SK-N-SH treated with all-trans-retinoic acid at 6 μM for 48 hours (cell line): Measurements from ENCODE around the gene MOGAT1.

Experiments used
- ATAC-seq: fragments of 200-7000 bp; cut with Tn5 transposase; 3 replicates; pipeline ENCODE4 v1.9.1; 2020; ENCODE audit warnings: mild to moderate bottlenecking, moderate library complexity
- ARNTL ChIP-seq: fragments of 450-650 bp; formaldehyde crosslinking; IDR thresholded peaks from 2 replicates; pipeline ENCODE4 v1.5.0; 2020; ENCODE audit warnings: low read depth, mild to moderate bottlenecking, moderate library complexity, borderline replicate concordance
- BACH2 ChIP-seq: fragments of 250-450 bp; sonication (Bioruptor Pico); IDR thresholded peaks from 2 replicates; pipeline ENCODE4 v1.9.0; 2021; ENCODE audit warnings: mild to moderate bottlenecking, borderline replicate concordance
- CSDC2 ChIP-seq: fragments of 250-450 bp; sonication (Bioruptor Pico); IDR thresholded peaks from 2 replicates; pipeline ENCODE4 v1.5.0; 2020; ENCODE audit warnings: mild to moderate bottlenecking, moderate library complexity
- ESRRG ChIP-seq: fragments of 250-450 bp; sonication (Bioruptor Pico); IDR thresholded peaks from 2 replicates; pipeline ENCODE4 v1.6.1; 2021; ENCODE audit warnings: mild to moderate bottlenecking
- GLIS3 ChIP-seq: fragments of 250-450 bp; sonication (Bioruptor Pico); IDR thresholded peaks from 2 replicates; pipeline ENCODE4 v1.5.0; 2020; ENCODE audit warnings: mild to moderate bottlenecking, moderate library complexity
- ISL1 ChIP-seq: fragments of 250-450 bp; sonication (Bioruptor Pico); IDR thresholded peaks from 2 replicates; pipeline ENCODE4 v2.1.2; 2022; ENCODE audit warnings: mild to moderate bottlenecking, moderate library complexity
- OSR1 ChIP-seq: fragments of 250-450 bp; sonication (Bioruptor Pico); IDR thresholded peaks from 2 replicates; pipeline ENCODE4 v1.8.0; 2022; ENCODE audit warnings: moderate library complexity, mild to moderate bottlenecking, inconsistent platforms
- PPARA ChIP-seq: fragments of 250-450 bp; sonication (Bioruptor Pico); IDR thresholded peaks from 2 replicates; pipeline ENCODE4 v1.5.0; 2020; ENCODE audit warnings: mild to moderate bottlenecking, borderline replicate concordance
- RARB ChIP-seq: fragments of 250-450 bp; sonication (Bioruptor Pico); IDR thresholded peaks from 2 replicates; pipeline ENCODE4 v1.8.0; 2021; ENCODE audit warnings: mild to moderate bottlenecking, moderate library complexity
- SNAI2 ChIP-seq: fragments of 250-450 bp; sonication (Bioruptor Pico); IDR thresholded peaks from 2 replicates; pipeline ENCODE4 v1.5.0; 2020; ENCODE audit warnings: mild to moderate bottlenecking, moderate library complexity
- TCF4 ChIP-seq: fragments of 250-450 bp; sonication (Bioruptor Pico); IDR thresholded peaks from 2 replicates; pipeline ENCODE4 v1.8.0; 2021; ENCODE audit warnings: mild to moderate bottlenecking, moderate library complexity, borderline replicate concordance
- TOX ChIP-seq: fragments of 250-450 bp; sonication (Bioruptor Pico); IDR thresholded peaks from 2 replicates; pipeline ENCODE4 v1.8.0; 2021; ENCODE audit warnings: mild to moderate bottlenecking, moderate library complexity, borderline replicate concordance
- ZFP3 ChIP-seq: fragments of 250-450 bp; sonication (Bioruptor Pico); IDR thresholded peaks from 2 replicates; pipeline ENCODE4 v1.5.0; 2020; ENCODE audit warnings: mild to moderate bottlenecking, moderate library complexity
- ZFP30 ChIP-seq: fragments of 450-650 bp; formaldehyde crosslinking; IDR thresholded peaks from 2 replicates; pipeline ENCODE4 v1.5.0; 2022; ENCODE audit warnings: mild to moderate bottlenecking, moderate library complexity
- ZNF565 ChIP-seq: fragments of 450-650 bp; formaldehyde crosslinking; conservative IDR thresholded peaks from 2 replicates; pipeline ENCODE4 v1.5.0; 2020; ENCODE audit warnings: low read depth, mild to moderate bottlenecking, moderate library complexity
- ZNF70 ChIP-seq: fragments of 450-650 bp; formaldehyde crosslinking; IDR thresholded peaks from 2 replicates; pipeline ENCODE4 v1.5.0; 2020; ENCODE audit warnings: mild to moderate bottlenecking, moderate library complexity
- ZNF8 ChIP-seq: fragments of 450-650 bp; formaldehyde crosslinking; IDR thresholded peaks from 2 replicates; pipeline ENCODE4 v1.5.0; 2020; ENCODE audit warnings: mild to moderate bottlenecking, moderate library complexity
- TF ChIP-seq, protein P1 (sequence below): fragments of 250-450 bp; sonication (Bioruptor Pico); IDR thresholded peaks from 2 replicates; pipeline ENCODE4 v1.8.0; 2020; ENCODE audit warnings: mild to moderate bottlenecking, moderate library complexity, borderline replicate concordance
- TF ChIP-seq, protein P2 (sequence below): fragments of 250-450 bp; sonication (Bioruptor Pico); IDR thresholded peaks from 2 replicates; pipeline ENCODE4 v1.5.1; 2020; ENCODE audit warnings: low read depth, mild to moderate bottlenecking, moderate library complexity
- TF ChIP-seq, protein P3 (sequence below): fragments of 250-450 bp; sonication (Bioruptor Pico); IDR thresholded peaks from 2 replicates; pipeline ENCODE4 v1.5.1; 2021; ENCODE audit warnings: mild to moderate bottlenecking, moderate library complexity
- TF ChIP-seq, protein P4 (sequence below): fragments of 250-450 bp; sonication (Bioruptor Pico); IDR thresholded peaks from 2 replicates; pipeline ENCODE4 v1.8.0; 2021; ENCODE audit warnings: low read depth, mild to moderate bottlenecking, moderate library complexity, borderline replicate concordance

Gene MOGAT1

DNA sequence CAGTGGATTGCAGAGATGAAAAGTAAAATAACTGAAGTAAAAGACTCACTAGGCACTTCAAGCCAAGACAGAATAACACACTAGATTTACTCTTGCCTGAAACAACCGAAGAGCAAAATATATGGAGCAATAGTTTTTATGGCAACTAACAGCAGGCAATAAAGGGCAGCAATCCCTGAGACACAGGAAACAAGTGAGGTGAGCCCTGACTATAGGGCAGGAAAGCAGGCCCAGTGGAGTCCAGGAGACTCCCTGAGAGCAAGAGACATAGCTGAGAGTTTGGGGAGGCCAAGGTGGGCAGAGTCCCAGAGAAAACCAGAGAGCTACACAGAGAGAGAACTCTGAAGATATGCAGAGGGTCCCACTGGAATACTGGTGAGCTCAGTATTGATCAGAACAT lies 34.4 kb upstream of the MOGAT1 start (continued):
- TF ChIP-seq, protein P1, sequence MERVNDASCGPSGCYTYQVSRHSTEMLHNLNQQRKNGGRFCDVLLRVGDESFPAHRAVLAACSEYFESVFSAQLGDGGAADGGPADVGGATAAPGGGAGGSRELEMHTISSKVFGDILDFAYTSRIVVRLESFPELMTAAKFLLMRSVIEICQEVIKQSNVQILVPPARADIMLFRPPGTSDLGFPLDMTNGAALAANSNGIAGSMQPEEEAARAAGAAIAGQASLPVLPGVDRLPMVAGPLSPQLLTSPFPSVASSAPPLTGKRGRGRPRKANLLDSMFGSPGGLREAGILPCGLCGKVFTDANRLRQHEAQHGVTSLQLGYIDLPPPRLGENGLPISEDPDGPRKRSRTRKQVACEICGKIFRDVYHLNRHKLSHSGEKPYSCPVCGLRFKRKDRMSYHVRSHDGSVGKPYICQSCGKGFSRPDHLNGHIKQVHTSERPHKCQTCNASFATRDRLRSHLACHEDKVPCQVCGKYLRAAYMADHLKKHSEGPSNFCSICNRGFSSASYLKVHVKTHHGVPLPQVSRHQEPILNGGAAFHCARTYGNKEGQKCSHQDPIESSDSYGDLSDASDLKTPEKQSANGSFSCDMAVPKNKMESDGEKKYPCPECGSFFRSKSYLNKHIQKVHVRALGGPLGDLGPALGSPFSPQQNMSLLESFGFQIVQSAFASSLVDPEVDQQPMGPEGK (CRISPR knock-in tag): no peak
- TF ChIP-seq TCF4 (CRISPR knock-in tag): no peak

DNA sequence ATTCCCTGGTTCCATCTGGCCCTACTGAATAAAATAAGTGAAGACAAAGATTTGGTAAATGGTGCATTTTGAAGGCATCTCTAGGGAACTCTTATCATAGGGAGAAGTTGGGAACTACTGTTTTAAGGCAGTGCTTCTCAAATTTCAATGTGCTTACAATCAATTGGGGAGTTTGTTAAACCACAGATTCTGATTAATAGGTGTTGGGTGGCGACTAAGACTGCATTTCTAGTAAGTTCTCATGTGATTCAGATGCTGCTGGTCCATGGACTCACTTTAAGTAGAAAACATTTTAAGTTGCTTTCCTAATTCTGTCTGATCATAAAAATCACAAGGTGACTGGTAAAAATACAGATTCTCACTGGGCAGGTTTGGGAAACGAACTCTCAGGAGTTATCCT lies 30.1 kb upstream of the MOGAT1 start:
- ATAC-seq: no peak
- TF ChIP-seq CSDC2 (CRISPR knock-in tag) (no peak), ZNF8 (no peak), ARNTL (no peak), TCF4 (CRISPR knock-in tag) (no peak), TOX (CRISPR knock-in tag) (no peak)
- TF ChIP-seq, protein P1 (CRISPR knock-in tag): no peak

DNA sequence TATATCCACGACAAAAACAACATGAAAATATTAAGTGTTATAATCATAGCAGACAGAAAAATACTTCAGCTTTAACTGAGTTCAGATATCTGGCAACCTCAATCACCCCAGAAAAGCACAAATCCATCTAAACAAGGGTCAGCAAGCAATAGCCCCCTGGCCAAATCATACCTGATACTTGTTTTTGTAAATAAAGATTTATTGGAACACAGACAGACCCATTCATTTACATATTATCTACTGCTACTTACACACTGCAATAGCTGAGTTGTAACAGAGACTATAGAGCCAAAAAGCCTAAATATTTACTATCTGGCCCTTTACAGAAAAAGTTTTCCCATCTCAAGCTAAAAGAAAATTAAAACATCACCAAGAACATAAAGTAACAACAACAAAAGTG lies 28.3 kb upstream of the MOGAT1 start:
- TF ChIP-seq ZNF70 (CRISPR knock-in tag): no peak
- TF ChIP-seq, protein P2, sequence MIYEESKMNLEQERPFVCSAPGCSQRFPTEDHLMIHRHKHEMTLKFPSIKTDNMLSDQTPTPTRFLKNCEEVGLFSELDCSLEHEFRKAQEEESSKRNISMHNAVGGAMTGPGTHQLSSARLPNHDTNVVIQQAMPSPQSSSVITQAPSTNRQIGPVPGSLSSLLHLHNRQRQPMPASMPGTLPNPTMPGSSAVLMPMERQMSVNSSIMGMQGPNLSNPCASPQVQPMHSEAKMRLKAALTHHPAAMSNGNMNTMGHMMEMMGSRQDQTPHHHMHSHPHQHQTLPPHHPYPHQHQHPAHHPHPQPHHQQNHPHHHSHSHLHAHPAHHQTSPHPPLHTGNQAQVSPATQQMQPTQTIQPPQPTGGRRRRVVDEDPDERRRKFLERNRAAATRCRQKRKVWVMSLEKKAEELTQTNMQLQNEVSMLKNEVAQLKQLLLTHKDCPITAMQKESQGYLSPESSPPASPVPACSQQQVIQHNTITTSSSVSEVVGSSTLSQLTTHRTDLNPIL (CRISPR knock-in tag): no peak
- no peak for ATAC-seq

DNA sequence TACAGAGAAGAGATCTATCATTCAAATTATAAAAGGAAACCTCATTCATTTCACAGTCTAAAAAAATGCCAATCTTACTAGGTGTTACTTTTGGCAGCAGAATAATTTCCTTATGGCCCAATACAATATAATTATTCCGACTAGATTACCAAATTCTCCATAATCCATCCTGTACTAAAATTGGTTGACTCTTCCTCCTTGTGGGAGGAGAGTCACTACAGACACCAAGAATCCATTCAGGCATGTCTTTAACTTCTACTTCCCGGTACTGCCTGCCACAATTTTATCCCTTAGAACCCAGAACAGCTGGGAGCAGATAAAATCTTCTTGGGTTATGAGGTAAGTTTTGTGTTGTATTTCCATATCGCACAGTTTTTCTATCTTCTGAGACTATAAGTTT lies 25.4 kb upstream of the MOGAT1 start:
- ATAC-seq: no peak
- TF ChIP-seq ESRRG (no peak), OSR1 (no peak), SNAI2 (CRISPR knock-in tag) (no peak), PPARA (CRISPR knock-in tag) (no peak), BACH2 (no peak), ZFP30 (CRISPR knock-in tag) (no peak), CSDC2 (CRISPR knock-in tag) (no peak), TCF4 (CRISPR knock-in tag) (no peak), ZNF70 (CRISPR knock-in tag) (no peak), GLIS3 (CRISPR knock-in tag) (no peak), ZNF8 (no peak)
- TF ChIP-seq, protein P3, sequence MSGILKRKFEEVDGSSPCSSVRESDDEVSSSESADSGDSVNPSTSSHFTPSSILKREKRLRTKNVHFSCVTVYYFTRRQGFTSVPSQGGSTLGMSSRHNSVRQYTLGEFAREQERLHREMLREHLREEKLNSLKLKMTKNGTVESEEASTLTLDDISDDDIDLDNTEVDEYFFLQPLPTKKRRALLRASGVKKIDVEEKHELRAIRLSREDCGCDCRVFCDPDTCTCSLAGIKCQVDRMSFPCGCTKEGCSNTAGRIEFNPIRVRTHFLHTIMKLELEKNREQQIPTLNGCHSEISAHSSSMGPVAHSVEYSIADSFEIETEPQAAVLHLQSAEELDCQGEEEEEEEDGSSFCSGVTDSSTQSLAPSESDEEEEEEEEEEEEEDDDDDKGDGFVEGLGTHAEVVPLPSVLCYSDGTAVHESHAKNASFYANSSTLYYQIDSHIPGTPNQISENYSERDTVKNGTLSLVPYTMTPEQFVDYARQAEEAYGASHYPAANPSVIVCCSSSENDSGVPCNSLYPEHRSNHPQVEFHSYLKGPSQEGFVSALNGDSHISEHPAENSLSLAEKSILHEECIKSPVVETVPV (CRISPR knock-in tag): no peak
- TF ChIP-seq, protein P2 (CRISPR knock-in tag): no peak

DNA sequence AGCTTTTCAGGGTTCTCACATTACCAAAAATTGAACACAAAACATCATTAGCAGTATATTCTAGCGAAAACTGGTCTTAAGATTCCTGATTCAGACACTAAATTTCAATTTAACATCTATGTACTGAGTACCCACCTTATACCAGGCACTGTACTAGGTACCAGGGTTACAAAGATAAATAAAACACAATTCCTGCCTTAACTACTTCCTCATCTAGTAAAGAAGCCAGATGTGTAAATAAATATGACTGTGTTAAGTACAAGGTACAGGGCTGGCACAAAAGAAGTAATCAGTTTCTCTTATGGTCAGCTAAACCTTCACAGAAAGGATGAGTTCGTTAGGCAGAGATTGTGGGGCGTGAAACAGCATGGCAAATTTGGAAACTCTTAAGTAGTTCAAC lies 21.7 kb upstream of the MOGAT1 start:
- TF ChIP-seq GLIS3 (CRISPR knock-in tag) (no peak), RARB (no peak), ARNTL (no peak), ZNF565 (CRISPR knock-in tag) (no peak), ZFP3 (no peak), ISL1 (CRISPR knock-in tag) (no peak)
- TF ChIP-seq, protein P3 (CRISPR knock-in tag): no peak
- TF ChIP-seq, protein P4, sequence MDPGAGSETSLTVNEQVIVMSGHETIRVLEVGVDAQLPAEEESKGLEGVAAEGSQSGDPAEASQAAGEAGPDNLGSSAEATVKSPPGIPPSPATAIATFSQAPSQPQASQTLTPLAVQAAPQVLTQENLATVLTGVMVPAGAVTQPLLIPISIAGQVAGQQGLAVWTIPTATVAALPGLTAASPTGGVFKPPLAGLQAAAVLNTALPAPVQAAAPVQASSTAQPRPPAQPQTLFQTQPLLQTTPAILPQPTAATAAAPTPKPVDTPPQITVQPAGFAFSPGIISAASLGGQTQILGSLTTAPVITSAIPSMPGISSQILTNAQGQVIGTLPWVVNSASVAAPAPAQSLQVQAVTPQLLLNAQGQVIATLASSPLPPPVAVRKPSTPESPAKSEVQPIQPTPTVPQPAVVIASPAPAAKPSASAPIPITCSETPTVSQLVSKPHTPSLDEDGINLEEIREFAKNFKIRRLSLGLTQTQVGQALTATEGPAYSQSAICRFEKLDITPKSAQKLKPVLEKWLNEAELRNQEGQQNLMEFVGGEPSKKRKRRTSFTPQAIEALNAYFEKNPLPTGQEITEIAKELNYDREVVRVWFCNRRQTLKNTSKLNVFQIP (CRISPR knock-in tag): no peak
- no peak for ATAC-seq
